Cerebellar nuclear complex (tissue), 1 donor: ENCODE measurements around the gene MTHFD2L.
"Not testable (repeated sequence)": the region's sequence is repeated elsewhere in the genome, so short reads cannot be mapped to it uniquely, and the experiment has no call there.

Source experiments
- DNase-seq, 2 experiments: peaks; one replicate each; lab custom pipeline; 2025; lab: John Stamatoyannopoulos, UW

Gene MTHFD2L

DNA sequence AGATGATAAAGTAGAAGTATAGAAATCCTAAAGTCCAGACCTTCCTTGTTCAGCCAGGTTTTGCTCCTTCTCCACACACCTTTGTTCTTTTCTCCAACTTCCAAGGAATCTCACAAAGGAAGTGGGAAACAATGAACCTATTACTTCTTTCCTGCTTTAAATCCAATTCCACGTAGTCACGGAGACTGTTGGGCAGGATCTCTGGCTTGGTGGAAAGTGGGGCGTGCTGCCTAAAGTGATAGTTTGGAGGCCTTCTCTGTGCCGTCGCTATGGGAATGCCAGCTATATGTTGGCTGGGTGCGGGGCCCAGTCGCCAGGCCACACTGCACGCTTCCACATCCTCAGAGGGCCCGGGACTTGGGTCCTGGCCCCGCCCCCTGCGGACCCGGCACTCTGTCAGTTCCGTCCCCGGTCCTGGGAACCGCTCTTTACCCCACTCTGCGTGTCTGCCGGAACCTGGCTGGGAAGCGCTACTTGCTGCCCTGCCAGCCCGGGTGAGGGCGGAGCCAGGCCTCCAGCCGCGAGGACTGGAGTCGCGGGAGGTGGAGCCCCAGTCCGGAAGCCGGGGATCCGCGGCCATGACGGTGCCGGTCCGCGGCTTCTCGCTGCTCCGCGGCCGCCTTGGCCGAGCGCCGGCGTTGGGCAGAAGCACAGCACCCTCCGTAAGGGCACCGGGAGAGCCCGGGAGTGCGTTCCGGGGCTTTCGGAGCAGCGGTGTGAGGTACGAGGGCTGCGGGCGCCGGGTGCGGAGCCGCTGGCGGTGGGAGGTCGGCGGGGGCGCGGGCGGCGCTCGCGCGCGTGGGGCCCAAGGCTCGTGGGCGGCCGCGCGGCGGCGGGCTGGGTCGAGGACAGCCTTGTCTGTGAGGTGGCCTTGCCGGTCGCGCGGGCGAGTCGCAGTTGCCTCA is at the start of gene MTHFD2L:
Gene MTHFD2L (plus strand): TSS at position 558 of the 905 bp plus-strand sequence. CDS start 21 bp downstream, at position 579.
- peak; percentile 34 to 57 for DNase-seq

DNA sequence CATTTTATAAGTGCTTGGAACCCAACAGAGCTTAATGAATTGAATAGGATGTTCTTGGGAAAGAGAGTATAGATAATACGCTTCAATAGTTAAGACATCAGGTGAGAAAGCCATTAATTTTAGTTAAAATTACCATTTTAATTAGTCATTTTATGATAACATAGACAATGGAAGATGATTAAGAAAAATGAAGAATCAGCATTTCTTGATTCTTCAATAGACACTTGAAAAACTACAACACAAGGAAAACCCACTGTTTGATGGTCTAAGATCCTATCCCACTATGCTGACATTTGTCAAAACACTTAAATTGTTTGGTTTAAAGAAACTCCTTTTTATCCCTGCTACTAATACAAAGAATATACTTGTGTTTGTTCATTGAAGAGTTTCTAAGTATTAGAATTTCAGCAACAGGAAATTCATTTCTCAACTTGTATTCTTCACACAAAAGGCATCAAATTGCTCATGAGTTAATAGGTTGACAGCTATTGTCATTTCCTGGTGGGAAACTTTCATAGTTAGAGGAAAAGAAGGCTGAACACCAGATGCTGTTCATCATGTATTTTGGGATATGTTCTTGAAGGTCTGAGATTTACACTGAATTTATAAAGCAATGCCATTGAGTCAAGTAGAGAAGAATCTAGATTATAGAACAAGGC is 49.3 kb upstream of the MTHFD2L start:
- DNase-seq, result no peak

DNA sequence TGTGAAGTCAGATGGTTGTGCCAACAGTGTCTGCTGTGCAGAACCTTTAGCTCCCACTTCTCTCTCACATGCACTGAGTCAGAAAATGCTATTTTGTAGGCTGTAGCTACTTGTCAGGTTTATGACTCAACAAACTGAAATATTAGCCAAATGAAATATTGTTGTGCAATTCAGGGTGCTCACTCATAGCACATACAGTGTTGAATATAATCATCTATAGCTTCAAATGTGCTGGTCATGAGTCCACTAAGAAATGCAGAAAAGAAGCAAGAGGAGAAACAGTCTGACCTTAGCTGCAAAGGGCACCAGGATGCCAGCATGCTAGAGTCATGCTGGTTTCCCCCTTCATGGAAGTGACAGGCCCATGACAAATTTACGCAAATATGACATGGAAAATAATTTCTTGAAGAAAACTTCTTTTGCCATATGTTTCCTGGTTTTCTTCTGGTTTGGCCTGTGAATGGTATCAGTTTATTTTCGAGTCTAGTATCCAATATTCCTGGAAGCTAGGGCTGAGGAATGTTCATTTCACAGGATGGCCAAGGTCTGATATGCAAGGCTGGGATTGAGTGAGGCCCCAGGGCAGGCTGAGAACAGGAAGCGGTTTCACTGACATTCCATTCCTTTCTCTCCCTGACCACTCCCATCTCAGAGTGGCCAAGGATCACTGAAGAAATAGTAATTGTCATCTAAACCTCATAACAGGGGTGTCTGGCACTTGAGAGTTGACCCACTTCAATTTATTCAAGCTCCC is 48.6 kb upstream of the MTHFD2L start:
- no peak for DNase-seq

DNA sequence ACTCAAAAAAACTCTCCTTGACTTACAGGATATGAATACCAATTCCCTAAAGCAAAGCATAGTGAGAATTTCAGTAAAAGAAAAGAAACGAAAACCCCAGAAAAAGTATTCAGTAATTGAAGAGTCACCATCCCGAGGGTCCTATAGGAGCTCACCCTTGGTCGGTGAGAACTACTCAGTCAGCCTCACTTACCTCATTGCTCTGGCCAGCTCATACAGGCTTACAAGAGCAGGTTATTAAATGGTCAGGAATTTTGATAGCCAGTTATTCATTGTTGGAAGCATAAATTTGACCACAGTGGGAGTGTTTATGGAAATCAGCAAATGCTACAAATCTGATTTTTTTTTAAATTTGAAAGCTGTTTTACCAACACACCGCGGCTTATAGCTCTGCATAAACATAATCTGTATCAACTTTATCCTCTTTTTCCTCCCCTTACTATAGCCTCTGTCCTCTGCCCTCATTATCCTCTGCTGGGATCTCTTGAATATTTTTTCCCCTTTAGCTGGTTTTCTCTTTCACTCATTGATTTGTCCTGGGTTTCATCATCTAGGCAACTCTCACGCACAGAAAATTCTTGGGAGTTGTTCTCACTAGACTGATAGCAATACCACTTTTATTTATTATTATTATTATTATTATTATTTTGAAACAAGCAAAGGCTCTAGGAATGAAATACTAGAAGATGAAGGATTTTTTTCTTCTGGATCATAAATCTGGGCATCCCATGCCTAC is 47.9 kb upstream of the MTHFD2L start:
- DNase-seq, result no peak

DNA sequence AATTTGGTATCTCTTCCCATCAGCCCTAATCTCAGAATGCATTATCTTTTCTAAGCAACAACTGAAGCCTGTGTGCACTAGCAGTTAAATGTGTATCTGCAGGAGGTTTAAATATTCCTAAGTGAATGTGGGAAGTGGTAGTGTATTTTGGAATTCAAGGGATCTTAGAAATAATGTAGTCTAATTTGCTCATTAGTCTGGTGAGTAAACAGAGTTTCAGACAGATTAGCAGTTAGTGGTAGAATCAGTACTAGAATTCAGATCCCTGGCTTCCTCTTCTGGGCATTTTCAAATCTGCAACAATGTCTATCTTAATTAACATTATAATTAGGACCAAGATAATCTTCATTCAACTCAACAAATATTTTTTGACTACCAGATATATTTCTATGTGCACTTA is 47.2 kb upstream of the MTHFD2L start:
- no peak for DNase-seq

DNA sequence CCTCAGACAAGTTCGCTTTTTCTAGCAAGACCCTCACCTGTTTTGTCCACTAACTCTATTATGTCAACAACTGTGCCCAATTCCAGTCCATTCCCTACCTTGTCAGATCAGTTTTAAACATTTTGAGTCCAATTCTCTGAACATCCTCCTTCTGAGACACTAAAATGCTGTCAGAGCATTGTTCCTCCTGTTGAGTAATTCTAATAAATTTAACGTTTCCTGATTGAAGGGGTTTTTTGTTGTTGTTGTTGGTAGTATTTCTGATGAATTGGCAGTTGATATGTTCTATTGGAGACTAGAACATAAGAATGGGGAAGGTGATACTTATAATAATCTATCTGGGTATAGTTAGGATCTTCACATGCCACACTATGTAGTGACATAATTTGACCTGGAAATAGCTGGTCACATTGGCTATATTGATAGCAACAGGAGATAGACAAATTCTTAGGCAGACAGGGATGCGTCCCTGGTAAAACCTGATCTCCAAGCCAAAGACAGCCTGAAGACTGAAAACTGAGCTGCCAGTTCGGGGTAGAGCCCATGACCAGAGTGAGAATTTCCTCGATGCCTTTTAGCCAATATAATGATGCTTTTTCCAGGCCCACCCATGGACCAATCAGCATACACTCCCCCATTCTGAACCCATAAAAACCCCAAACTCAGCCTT is 46.5 kb upstream of the MTHFD2L start:
- DNase-seq, result no peak

DNA sequence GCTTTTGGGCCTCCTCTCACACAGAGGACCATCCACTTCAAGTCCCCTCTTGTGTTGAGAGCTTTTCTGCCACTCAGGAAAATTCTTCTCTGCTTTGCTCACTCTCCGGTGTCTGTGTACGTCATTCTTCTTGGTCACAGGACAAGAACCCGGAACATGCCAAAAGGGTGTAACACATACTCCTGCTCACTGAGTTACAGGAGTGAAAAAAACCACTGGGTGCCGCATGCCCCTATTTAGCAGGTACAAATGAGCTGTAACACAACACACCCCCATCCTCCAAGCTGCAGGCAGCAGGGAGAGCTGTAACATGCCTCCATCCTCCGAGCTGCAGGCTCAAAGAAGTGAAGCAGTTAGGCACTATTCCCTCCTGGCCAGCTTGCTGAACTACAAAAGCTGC is 45.9 kb upstream of the MTHFD2L start:
- no peak for DNase-seq

DNA sequence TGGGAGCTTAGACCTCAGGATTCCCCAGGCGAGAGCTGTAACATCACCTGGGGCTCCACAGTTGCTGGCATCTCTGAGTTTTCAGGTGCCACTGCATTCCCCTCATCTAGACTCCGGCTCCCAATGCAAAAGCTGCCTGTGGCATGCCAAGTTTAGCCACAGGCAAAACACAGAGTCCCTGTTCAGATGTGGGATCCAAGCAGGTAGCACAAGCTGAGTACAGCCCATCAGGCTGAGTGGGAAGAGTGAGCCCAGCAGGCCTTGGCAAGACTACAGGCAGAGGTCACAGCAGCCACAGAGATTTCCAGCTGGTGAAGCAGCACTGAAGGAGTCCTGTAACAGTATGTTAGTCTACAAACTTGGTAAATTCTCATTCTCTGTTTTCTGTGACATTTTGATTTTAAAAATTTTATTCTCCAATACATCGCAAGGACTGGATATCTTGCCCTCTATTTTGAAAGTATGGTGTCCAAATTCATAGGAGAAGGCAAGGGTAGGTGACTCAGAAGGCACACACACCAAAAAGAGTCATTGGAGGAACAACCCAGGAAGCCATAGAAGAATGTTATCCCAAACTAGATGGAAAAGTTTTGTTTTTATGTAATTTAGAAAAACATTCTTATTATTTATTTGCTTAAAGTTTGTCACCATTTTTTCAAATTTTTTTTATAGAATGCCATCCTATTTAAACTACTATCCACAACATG is 45.4 kb upstream of the MTHFD2L start:
- DNase-seq, result no peak

DNA sequence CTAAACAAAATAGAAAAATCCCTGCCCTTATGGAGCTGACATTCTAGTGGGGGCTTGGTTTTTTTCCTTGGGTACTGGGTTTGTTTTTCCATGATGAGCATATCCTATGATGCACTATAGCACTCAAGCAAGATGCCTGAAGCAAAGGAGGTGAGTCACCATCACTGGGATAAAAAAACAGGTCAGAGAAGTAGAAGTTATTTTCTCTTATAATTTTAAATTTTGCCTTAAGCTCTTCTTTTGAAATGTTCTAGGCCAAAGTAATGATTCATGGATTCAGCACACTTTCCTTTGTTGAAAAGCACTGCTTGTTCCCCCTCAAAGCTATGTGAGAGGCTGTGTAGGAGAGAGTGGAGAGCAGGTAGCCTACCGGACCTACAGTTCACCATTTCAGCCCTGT is 43.7 kb upstream of the MTHFD2L start:
- DNase-seq, result no peak

DNA sequence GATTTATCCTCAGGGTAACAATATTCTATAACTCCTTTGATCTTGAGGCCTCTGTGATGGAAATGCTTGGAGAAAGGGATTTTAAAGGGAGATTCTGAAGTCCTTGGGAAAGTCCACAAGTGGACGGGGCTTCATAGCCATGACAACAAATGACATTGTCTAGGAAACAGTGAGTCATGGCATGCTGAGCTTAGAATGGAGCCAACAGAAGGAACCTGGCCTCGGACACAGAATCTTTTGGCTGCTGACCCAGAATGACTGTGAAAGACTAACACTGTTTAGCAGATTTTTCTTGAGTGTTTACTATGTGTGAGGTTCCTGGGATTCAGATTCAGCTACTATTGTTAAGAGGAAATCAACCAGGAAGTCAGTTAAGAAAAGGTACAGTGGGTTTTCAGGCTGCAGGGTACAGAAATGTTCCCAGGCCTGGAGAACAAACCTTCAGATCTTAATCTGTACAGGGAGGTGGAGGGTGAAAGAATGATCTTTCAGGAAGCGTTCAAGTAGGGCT is 40.8 kb upstream of the MTHFD2L start:
- DNase-seq, result no peak

DNA sequence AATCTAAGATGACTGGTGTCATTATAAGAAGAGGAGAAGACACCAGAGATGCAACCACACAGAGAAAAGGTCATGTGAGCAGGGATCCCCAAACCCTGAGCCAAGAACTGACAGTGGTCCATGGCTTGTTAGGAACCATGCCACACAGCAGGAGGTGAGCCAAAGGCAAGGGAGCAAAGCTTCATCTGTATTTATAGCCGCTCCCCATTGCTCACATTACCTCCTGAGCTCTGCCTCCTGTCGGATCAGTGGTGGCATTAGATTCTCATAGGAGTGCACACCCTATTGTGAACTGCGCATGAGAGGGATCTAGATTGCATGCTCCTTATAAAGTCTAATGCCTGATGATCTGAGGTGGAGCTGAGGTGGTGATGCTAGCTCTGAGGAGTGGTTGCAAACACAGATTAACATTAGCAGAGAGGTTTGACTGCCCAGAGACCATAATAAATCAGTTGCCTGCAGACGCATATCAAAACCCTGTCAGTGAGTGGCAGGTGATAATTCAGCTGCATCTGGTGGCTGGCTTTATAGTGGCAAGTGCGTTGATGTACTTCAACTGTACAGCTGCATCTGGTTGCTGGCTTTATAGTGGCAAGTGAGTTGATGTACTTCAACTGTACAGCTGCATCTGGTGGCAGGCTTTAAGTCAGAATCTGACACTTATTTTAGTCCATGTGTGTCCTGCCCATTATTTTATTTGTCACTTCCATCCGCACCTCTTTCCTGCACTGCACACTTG is 39.1 kb upstream of the MTHFD2L start:
- DNase-seq, result no peak

DNA sequence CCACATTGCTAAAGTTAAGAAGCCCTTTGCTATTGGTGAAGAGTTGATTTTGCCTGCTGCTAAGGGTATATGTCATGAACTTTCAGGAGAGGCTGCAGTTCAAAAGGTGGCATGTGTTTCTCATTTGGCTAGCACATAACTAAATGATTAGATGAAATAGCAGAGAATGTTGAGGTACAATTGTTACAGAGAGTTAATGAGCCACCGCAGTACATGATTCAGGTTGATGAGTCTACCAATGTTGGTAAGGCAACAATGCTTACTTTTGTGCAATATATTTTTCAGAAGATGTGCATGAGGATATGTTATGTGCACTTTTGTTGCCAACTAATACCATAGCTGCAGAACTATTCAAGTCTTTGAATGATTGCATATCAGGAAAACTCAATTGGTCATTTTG is 37.8 kb upstream of the MTHFD2L start:
- no peak for DNase-seq

DNA sequence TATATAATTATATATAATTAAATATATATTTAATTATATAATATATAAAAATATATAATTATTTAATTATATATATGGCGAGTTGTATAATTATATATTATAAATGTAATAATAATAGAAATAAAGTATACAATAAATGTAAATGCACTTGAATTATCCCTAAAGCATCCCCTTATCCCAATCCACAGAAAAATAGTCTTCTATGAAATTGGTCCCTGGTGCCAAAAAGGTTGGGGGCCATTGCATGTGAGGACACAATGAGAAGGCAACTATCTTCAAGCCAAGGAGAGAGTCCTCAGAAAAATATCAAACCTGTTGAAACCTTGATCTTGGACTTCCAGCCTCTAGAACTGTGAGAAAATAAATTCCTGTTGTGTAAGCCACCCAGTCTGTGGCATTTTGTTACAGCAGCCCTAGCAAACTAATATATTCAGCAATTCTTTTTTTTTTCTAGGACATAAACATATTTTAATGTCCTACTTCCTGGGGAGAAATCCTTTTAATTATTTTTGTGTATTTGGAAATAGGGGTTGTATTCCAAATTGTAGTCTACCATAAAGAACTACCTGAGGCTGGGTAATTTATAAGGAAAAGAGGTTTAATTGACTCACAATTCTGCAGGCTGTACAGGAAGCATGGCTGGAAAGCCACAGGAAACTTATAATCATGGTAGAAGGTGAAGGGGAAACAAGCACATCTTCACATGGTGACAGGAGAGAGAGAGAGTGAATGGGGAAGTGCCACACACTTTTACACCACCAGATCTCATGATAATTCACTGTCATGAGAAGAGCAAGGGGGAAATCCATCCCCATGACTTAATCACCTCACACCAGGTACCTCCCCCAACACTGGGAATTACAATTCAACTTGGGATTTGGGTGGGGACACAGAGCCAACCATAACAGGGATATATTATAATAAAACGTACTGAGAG is 36.0 kb upstream of the MTHFD2L start:
- no peak for DNase-seq

DNA sequence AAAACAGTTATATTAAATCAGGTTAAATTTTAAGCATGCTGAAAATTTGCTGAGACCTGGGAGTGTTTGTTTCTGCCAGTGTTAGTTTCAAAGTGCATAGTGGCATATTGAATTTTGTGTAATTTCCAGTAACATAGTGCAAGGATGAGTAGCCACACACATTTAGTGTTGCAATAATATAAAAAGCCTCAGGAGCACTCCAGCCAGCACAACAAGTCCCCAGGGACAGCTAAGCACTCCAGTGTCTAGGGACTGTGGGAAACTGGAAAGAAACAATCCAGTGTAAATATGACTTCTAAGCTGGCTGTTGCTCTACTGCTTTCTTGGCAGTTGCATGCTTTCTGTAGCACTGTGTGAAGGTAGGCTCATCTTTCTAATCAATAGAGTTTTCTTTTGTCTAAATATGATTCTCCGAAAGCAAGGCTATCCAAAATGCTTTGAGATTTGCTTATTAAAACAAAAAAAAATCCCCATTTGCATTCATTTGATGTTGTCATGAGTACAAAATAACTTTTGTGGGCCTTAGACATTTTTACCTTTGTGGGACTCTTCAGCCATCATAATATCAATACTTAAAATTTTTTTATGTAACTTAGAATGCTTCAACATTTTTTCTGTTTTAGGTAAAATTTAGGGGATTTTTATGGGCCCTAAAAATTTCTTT is 34.7 kb upstream of the MTHFD2L start:
- DNase-seq, result no peak

DNA sequence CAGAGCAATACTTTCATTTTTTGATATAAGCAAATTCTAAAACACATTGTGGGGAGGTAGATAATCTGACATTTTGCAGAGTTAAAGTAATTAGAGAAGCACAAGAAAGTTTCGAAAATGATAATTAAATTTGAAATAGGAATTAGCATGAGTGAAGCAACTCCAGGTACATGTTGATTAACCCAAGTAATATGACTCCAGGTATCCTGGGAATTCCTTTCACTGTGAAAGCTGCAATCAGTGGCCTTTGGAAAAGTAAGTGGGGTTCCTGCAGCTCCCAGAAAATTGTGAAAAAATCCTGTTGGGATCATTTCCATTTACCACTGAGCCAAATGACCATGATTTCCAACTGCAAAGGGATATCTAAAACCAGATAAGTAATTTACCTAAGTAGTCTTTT is 32.9 kb upstream of the MTHFD2L start:
- DNase-seq, result no peak

DNA sequence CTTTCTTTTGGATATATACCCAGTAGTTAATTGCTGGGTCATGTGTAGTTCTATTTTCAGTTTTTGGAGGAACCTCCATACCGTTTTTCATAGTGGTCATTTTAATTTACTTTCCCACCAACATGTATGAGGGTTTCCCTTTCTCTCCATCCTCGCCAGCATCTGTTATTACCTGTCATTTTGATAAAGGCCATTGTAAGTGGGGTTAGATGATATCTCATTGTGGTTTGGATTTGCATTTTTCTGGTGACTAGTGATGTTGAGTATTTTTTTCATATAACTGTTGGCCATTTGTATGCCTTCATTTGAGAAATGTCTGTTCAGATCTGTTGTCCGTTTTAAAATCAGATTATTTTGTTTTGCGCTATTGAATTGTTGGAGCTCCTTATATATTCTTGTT is 30.2 kb upstream of the MTHFD2L start:
- no peak for DNase-seq

DNA sequence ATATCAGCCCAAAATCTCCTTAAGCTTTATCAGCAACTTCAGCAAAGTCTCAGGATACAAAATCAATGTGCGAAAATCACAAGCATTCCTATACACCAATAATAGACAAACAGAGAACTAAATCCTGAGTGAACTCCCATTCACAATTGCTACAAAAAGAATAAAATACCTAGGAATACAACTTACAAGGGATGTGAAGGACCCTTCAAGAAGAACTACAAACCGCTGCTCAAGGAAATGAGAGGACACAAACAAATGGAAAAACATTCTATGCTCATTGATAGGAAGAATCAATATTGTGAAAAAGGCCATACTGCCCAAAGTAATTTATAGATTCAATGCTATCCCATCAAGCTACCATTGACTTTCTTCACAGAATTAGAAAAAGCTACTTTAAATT is 27.1 kb upstream of the MTHFD2L start:
- not testable (repeated sequence) for DNase-seq

DNA sequence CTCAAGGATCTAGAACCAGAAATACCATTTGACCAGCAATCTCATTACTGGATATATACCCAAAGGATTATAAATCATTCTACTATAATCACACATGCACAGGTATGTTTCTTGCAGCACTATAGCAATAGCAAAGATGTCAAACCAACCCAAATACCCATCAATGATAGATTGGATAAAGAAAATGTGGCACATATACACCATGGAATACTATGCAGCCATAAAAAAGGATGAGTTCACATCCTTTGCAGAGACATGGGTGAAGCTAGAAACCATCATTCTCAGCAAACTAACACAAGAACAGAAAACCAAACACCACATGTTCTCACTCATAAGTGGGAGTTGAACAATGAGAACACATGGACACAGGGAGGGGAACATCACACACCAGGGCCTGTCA is 25.7 kb upstream of the MTHFD2L start:
- not testable (repeated sequence) for DNase-seq
